SK-N-SH treated with all-trans-retinoic acid at 6 μM for 48 hours (cell line): Measurements from ENCODE around the gene CDIP1.

ENCODE experiments used
- ATAC-seq: fragments of 200-7000 bp; cut with Tn5 transposase; 3 replicates; pipeline ENCODE4 v1.9.1; 2020; ENCODE audit warnings: mild to moderate bottlenecking, moderate library complexity
- ARNTL ChIP-seq: fragments of 450-650 bp; formaldehyde crosslinking; IDR thresholded peaks from 2 replicates; pipeline ENCODE4 v1.5.0; 2020; ENCODE audit warnings: low read depth, mild to moderate bottlenecking, moderate library complexity, borderline replicate concordance
- BACH2 ChIP-seq: fragments of 250-450 bp; sonication (Bioruptor Pico); IDR thresholded peaks from 2 replicates; pipeline ENCODE4 v1.9.0; 2021; ENCODE audit warnings: mild to moderate bottlenecking, borderline replicate concordance
- ESRRG ChIP-seq: fragments of 250-450 bp; sonication (Bioruptor Pico); IDR thresholded peaks from 2 replicates; pipeline ENCODE4 v1.6.1; 2021; ENCODE audit warnings: mild to moderate bottlenecking
- ISL1 ChIP-seq: fragments of 250-450 bp; sonication (Bioruptor Pico); IDR thresholded peaks from 2 replicates; pipeline ENCODE4 v2.1.2; 2022; ENCODE audit warnings: mild to moderate bottlenecking, moderate library complexity
- OSR1 ChIP-seq: fragments of 250-450 bp; sonication (Bioruptor Pico); IDR thresholded peaks from 2 replicates; pipeline ENCODE4 v1.8.0; 2022; ENCODE audit warnings: moderate library complexity, mild to moderate bottlenecking, inconsistent platforms
- PPARA ChIP-seq: fragments of 250-450 bp; sonication (Bioruptor Pico); IDR thresholded peaks from 2 replicates; pipeline ENCODE4 v1.5.0; 2020; ENCODE audit warnings: mild to moderate bottlenecking, borderline replicate concordance
- RARB ChIP-seq: fragments of 250-450 bp; sonication (Bioruptor Pico); IDR thresholded peaks from 2 replicates; pipeline ENCODE4 v1.8.0; 2021; ENCODE audit warnings: mild to moderate bottlenecking, moderate library complexity
- SNAI2 ChIP-seq: fragments of 250-450 bp; sonication (Bioruptor Pico); IDR thresholded peaks from 2 replicates; pipeline ENCODE4 v1.5.0; 2020; ENCODE audit warnings: mild to moderate bottlenecking, moderate library complexity
- TCF4 ChIP-seq: fragments of 250-450 bp; sonication (Bioruptor Pico); IDR thresholded peaks from 2 replicates; pipeline ENCODE4 v1.8.0; 2021; ENCODE audit warnings: mild to moderate bottlenecking, moderate library complexity, borderline replicate concordance
- TOX ChIP-seq: fragments of 250-450 bp; sonication (Bioruptor Pico); IDR thresholded peaks from 2 replicates; pipeline ENCODE4 v1.8.0; 2021; ENCODE audit warnings: mild to moderate bottlenecking, moderate library complexity, borderline replicate concordance
- ZC3H10 ChIP-seq: fragments of 250-450 bp; sonication (Bioruptor Pico); IDR thresholded peaks from 2 replicates; pipeline ENCODE4 v1.5.1; 2021; ENCODE audit warnings: mild to moderate bottlenecking, moderate library complexity
- ZFP3 ChIP-seq: fragments of 250-450 bp; sonication (Bioruptor Pico); IDR thresholded peaks from 2 replicates; pipeline ENCODE4 v1.5.0; 2020; ENCODE audit warnings: mild to moderate bottlenecking, moderate library complexity
- ZFP30 ChIP-seq: fragments of 450-650 bp; formaldehyde crosslinking; IDR thresholded peaks from 2 replicates; pipeline ENCODE4 v1.5.0; 2022; ENCODE audit warnings: mild to moderate bottlenecking, moderate library complexity
- ZNF565 ChIP-seq: fragments of 450-650 bp; formaldehyde crosslinking; conservative IDR thresholded peaks from 2 replicates; pipeline ENCODE4 v1.5.0; 2020; ENCODE audit warnings: low read depth, mild to moderate bottlenecking, moderate library complexity
- ZNF70 ChIP-seq: fragments of 450-650 bp; formaldehyde crosslinking; IDR thresholded peaks from 2 replicates; pipeline ENCODE4 v1.5.0; 2020; ENCODE audit warnings: mild to moderate bottlenecking, moderate library complexity
- TF ChIP-seq, protein P1 (sequence below): fragments of 250-450 bp; sonication (Bioruptor Pico); IDR thresholded peaks from 2 replicates; pipeline ENCODE4 v1.5.0; 2020; ENCODE audit warnings: mild to moderate bottlenecking, moderate library complexity
- TF ChIP-seq, protein P2 (sequence below): fragments of 250-450 bp; sonication (Bioruptor Pico); IDR thresholded peaks from 2 replicates; pipeline ENCODE4 v1.8.0; 2020; ENCODE audit warnings: mild to moderate bottlenecking, moderate library complexity, borderline replicate concordance
- TF ChIP-seq, protein P3 (sequence below): fragments of 250-450 bp; sonication (Bioruptor Pico); IDR thresholded peaks from 2 replicates; pipeline ENCODE4 v1.8.0; 2021; ENCODE audit warnings: low read depth, mild to moderate bottlenecking, moderate library complexity, borderline replicate concordance
- TF ChIP-seq, protein P4 (sequence below): fragments of 250-450 bp; sonication (Bioruptor Pico); IDR thresholded peaks from 2 replicates; pipeline ENCODE4 v1.5.1; 2020; ENCODE audit warnings: low read depth, mild to moderate bottlenecking, moderate library complexity
- TF ChIP-seq, protein P5 (sequence below): fragments of 250-450 bp; sonication (Bioruptor Pico); IDR thresholded peaks from 2 replicates; pipeline ENCODE4 v1.5.1; 2021; ENCODE audit warnings: mild to moderate bottlenecking, moderate library complexity

The CDIP1 gene

DNA sequence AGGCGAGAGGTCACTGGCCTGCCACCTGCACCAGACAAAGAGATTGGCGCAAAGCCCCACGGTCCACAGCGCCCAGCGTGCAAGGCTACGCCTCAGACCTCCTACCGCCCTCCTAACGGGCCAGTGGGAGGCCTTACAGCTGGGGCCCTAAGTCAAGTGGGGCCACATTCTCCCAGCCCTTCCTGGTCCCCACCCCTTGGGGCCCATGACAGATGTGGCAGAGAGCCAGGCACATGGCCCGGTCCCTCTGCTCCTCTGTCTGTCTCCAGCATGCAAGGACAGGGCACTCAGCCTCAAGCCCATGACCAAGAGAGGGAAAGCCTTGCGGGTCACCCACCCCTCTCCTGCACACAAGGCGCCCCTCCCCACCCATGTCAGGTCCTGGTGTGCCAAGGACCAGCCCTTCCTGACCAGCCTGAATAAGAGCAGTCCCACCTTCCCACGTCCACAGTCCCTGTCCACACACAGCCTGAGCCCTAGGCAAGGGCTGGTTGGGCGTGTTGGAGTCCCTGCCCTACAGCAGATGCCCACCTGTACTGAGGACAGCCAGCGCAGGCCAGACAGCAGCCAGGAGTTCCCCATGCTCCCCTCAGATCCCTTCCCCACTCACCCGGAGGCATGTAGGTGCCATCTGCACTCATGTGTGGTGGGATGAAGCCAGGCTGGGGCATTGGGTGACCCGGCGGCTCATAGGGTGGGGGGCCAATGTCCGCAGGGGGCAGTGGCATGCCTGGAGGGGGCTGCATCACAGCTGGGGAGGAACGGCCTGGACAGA lies 25.3 kb downstream of the CDIP1 start:
- ATAC-seq: no peak
- TF ChIP-seq ZNF70 (no peak), ARNTL (no peak), ESRRG (no peak), ZNF565 (CRISPR knock-in tag) (no peak), PPARA (no peak), ZFP30 (CRISPR knock-in tag) (no peak), OSR1 (CRISPR knock-in tag) (no peak), TOX (CRISPR knock-in tag) (no peak), ISL1 (CRISPR knock-in tag) (no peak), TCF4 (no peak), BACH2 (CRISPR knock-in tag) (no peak), SNAI2 (CRISPR knock-in tag) (no peak), ZFP3 (CRISPR knock-in tag) (no peak)
- TF ChIP-seq, protein P1, sequence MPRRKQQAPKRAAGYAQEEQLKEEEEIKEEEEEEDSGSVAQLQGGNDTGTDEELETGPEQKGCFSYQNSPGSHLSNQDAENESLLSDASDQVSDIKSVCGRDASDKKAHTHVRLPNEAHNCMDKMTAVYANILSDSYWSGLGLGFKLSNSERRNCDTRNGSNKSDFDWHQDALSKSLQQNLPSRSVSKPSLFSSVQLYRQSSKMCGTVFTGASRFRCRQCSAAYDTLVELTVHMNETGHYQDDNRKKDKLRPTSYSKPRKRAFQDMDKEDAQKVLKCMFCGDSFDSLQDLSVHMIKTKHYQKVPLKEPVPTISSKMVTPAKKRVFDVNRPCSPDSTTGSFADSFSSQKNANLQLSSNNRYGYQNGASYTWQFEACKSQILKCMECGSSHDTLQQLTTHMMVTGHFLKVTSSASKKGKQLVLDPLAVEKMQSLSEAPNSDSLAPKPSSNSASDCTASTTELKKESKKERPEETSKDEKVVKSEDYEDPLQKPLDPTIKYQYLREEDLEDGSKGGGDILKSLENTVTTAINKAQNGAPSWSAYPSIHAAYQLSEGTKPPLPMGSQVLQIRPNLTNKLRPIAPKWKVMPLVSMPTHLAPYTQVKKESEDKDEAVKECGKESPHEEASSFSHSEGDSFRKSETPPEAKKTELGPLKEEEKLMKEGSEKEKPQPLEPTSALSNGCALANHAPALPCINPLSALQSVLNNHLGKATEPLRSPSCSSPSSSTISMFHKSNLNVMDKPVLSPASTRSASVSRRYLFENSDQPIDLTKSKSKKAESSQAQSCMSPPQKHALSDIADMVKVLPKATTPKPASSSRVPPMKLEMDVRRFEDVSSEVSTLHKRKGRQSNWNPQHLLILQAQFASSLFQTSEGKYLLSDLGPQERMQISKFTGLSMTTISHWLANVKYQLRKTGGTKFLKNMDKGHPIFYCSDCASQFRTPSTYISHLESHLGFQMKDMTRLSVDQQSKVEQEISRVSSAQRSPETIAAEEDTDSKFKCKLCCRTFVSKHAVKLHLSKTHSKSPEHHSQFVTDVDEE (CRISPR knock-in tag): no peak
- TF ChIP-seq, protein P2, sequence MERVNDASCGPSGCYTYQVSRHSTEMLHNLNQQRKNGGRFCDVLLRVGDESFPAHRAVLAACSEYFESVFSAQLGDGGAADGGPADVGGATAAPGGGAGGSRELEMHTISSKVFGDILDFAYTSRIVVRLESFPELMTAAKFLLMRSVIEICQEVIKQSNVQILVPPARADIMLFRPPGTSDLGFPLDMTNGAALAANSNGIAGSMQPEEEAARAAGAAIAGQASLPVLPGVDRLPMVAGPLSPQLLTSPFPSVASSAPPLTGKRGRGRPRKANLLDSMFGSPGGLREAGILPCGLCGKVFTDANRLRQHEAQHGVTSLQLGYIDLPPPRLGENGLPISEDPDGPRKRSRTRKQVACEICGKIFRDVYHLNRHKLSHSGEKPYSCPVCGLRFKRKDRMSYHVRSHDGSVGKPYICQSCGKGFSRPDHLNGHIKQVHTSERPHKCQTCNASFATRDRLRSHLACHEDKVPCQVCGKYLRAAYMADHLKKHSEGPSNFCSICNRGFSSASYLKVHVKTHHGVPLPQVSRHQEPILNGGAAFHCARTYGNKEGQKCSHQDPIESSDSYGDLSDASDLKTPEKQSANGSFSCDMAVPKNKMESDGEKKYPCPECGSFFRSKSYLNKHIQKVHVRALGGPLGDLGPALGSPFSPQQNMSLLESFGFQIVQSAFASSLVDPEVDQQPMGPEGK (CRISPR knock-in tag): no peak
- TF ChIP-seq, protein P3, sequence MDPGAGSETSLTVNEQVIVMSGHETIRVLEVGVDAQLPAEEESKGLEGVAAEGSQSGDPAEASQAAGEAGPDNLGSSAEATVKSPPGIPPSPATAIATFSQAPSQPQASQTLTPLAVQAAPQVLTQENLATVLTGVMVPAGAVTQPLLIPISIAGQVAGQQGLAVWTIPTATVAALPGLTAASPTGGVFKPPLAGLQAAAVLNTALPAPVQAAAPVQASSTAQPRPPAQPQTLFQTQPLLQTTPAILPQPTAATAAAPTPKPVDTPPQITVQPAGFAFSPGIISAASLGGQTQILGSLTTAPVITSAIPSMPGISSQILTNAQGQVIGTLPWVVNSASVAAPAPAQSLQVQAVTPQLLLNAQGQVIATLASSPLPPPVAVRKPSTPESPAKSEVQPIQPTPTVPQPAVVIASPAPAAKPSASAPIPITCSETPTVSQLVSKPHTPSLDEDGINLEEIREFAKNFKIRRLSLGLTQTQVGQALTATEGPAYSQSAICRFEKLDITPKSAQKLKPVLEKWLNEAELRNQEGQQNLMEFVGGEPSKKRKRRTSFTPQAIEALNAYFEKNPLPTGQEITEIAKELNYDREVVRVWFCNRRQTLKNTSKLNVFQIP (CRISPR knock-in tag): no peak
- TF ChIP-seq, protein P4, sequence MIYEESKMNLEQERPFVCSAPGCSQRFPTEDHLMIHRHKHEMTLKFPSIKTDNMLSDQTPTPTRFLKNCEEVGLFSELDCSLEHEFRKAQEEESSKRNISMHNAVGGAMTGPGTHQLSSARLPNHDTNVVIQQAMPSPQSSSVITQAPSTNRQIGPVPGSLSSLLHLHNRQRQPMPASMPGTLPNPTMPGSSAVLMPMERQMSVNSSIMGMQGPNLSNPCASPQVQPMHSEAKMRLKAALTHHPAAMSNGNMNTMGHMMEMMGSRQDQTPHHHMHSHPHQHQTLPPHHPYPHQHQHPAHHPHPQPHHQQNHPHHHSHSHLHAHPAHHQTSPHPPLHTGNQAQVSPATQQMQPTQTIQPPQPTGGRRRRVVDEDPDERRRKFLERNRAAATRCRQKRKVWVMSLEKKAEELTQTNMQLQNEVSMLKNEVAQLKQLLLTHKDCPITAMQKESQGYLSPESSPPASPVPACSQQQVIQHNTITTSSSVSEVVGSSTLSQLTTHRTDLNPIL: no peak
- TF ChIP-seq, protein P5, sequence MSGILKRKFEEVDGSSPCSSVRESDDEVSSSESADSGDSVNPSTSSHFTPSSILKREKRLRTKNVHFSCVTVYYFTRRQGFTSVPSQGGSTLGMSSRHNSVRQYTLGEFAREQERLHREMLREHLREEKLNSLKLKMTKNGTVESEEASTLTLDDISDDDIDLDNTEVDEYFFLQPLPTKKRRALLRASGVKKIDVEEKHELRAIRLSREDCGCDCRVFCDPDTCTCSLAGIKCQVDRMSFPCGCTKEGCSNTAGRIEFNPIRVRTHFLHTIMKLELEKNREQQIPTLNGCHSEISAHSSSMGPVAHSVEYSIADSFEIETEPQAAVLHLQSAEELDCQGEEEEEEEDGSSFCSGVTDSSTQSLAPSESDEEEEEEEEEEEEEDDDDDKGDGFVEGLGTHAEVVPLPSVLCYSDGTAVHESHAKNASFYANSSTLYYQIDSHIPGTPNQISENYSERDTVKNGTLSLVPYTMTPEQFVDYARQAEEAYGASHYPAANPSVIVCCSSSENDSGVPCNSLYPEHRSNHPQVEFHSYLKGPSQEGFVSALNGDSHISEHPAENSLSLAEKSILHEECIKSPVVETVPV (CRISPR knock-in tag): no peak

DNA sequence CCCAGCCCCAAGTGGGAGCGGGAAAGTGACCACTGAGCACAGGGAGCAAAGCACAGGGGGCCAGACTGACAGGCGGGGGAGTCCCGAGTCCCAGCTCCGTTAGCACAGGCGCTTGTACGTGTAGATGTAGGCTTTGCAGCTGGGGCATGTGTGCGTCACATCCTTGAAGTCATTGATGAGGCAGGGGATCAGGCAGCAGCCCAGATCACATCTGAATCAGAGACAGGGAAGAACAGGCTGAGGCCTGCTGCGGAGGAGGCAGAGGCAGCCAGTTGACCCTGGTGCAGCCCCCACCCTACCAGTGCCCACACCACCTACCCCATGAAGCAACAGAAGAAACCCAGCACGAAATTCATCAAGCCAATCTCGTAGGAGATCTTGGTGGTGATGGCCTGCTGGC lies 26.1 kb downstream of the CDIP1 start:
- TF ChIP-seq BACH2 (CRISPR knock-in tag): no peak
- no peak for TF ChIP-seq OSR1 (CRISPR knock-in tag)
- TF ChIP-seq RARB (CRISPR knock-in tag): no peak
- TF ChIP-seq, protein P5 (CRISPR knock-in tag): no peak
- TF ChIP-seq SNAI2 (CRISPR knock-in tag): no peak
- no peak for TF ChIP-seq ZC3H10
- no peak for TF ChIP-seq ZNF565 (CRISPR knock-in tag)
- TF ChIP-seq, protein P4: no peak
- TF ChIP-seq, protein P3 (CRISPR knock-in tag): no peak
- TF ChIP-seq ARNTL: no peak
- no peak for TF ChIP-seq TCF4
- no peak for TF ChIP-seq TOX (CRISPR knock-in tag)
- no peak for TF ChIP-seq PPARA
- TF ChIP-seq ESRRG: no peak
- TF ChIP-seq, protein P2 (CRISPR knock-in tag): no peak
- TF ChIP-seq ZFP30 (CRISPR knock-in tag): no peak
- no peak for TF ChIP-seq ISL1 (CRISPR knock-in tag)
- TF ChIP-seq ZFP3 (CRISPR knock-in tag): no peak
- no peak for TF ChIP-seq ZNF70
- TF ChIP-seq, all 23 proteins: peak for 0
- ATAC-seq: no peak
